Stimulated activated naive CD8-positive, alpha-beta T cell treated with anti-CD3 and anti-CD28 coated beads, Interleukin-15, Interleukin-2, amounts not matched to agents 100 U/mL and 50 U/mL, for 24 hours (primary cell): ENCODE measurements around the gene CDC34.
A peak's percentile ranks its signal among the peaks of the same experiment; 100 is the strongest.

Experiments used
- ATAC-seq: fragments of 150-1000 bp; cut with Tn5 transposase; one replicate; pipeline ENCODE4 v1.10.0; 2021
- DNase-seq: peaks from one replicate; pipeline ENCODE4 v3.0.0; 2021

The CDC34 gene

DNA sequence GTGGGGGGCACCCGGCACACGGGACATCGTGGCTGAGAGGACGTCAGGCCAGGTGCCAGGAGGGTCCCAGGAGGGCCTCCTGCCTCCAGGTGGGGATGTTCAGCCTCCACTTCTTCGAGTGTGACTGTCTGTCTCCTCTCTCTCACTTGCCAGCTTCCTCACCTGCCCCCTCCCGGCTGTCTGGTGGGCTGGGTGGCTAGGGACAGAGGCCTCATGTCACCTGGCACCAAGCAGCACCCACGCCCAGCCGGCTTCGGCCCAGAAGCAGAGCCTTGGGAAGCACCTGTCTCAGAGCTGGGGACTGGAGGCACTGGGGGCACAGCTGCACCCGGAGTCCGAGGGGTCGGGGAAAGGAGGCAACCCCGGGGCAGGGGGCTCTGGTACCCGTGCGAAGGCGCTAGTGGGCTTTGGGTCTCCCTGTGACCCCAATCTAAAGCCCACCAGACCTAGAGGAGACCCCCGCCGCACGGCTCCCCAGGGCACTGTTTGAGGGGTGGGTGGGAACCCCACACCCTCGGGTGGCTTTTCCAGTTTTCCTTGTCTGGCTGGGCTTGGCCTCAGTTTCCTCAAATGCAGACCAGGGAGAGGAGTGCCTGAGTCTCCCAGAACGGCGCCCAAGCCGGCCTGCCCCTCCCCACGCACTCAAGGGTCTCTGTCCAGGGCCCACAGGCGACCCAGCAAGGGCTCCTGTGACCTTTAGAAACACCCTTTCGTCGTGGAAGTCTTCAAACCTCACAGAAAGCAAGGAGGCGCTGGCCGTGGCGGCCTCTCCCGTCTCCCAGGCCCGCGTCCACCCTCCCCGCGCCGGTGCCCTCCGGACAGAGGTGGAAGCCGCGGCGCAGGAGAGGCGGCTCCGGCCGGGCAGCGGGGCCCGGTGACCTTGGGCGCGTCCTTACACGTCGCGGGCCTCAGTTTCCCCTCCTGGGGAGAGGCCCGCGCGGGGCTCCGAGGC is 57.5 kb downstream of the CDC34 start:
- DNase-seq: no peak
- ATAC-seq: no peak

GRCh38 chr19:589693-590395 is 58.3 kb downstream of the CDC34 start, which contains the start of gene HCN2:
Gene HCN2 (plus strand): TSS chr19:589881. CDS start chr19:589946, 65 bp downstream.
- no peak for ATAC-seq
- no peak for DNase-seq

DNA sequence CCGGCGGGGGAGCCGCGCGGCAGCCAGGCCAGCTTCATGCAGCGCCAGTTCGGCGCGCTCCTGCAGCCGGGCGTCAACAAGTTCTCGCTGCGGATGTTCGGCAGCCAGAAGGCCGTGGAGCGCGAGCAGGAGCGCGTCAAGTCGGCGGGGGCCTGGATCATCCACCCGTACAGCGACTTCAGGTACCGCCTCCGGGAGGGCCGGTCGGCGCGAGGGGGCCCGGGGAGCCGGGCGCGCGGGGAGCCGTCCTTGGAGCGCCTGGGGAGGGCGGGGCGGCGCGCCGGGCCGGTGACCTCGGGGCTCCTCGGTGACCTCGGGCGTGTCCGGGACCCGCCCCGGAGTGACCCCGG is 58.8 kb downstream of the CDC34 start:
- peak; percentile 17 for ATAC-seq
- no peak for DNase-seq

GRCh38 chr19:590750-591098 is 59.2 kb downstream of the CDC34 start:
- no peak for ATAC-seq
- DNase-seq: no peak

DNA sequence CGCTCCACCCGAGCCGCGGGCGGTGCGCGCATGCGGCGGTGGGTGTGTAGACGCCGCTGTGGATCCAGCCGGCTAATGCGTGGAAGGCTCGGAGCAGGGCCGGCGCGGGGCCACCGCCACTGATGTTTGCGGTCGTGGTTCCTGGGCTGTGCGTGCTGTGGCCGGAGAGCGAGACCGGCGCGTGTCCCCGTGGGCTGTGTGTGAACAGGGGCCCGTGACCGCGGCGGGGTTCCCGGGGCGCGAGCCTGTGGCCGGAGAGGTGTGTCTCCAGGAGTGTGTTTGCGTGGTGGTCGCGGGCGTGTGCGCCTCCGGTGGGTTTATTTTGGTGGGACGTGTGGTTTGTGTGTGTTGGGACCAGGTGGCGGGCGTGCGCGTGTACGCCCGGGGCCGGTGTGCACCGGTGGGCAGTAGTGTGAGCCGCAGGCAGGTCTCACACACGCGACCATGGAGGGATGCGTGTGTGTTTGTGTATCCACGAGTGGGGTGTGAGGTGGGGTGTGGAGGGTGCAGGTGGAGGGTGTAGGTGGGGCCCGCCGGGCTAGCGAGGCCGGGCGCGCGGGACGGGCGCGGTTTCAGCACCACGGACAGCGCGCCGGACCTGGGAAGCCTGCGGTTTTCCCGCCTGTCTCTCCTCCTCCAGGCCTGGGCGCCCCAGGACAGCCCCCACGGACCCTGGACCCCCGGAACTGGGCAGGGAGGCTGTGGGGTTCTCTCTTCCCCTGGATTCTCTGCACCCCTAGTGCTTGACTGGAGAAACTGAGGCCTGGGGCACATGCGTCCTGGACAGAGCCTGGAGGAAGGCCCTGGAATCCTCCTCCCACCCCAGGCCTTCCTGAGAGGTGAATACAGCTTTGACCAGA is 59.8 kb downstream of the CDC34 start:
- DNase-seq: no peak
- ATAC-seq: no peak
